Loucy (cell line): ENCODE results near the gene GPN2.

Experiments
- H2AFZ ChIP-seq: fragments of 200-600 bp; sonication (generic); 2 replicates; pipeline ENCODE4 v1.6.0; 2016; ENCODE audit warnings: antibody characterized with exemption, mild to moderate bottlenecking, low read length, moderate library complexity
- H3F3A ChIP-seq: fragments of 200-600 bp; 2 replicates; pipeline ENCODE4 v1.6.0; 2016; ENCODE audit warnings: antibody characterized with exemption, low read depth, mild to moderate bottlenecking
- H3K27me3 ChIP-seq: fragments of 200-600 bp; sonication (generic); 2 replicates; pipeline ENCODE4 v1.6.1; 2014; ENCODE audit warnings: low read length, mild to moderate bottlenecking; ENCODE audit not compliant: insufficient read depth, poor library complexity, severe bottlenecking
- H3K36me3 ChIP-seq: fragments of 200-600 bp; sonication (generic); 2 replicates; pipeline ENCODE4 v1.6.1; 2016; ENCODE audit warnings: low read length; ENCODE audit not compliant: insufficient read depth
- H3K4me1 ChIP-seq: fragments of 200-600 bp; sonication (generic); 2 replicates; pipeline ENCODE4 v1.5.1; 2014; ENCODE audit warnings: low read length, mild to moderate bottlenecking; ENCODE audit not compliant: insufficient read depth, poor library complexity, severe bottlenecking
- H3K4me2 ChIP-seq: fragments of 200-600 bp; sonication (generic); 2 replicates; pipeline ENCODE4 v1.6.0; 2014; ENCODE audit warnings: antibody characterized with exemption, low read length, low read depth, mild to moderate bottlenecking; ENCODE audit not compliant: poor library complexity, severe bottlenecking
- H3K4me3 ChIP-seq: fragments of 200-600 bp; sonication (generic); 2 replicates; pipeline ENCODE4 v1.5.1; 2014; ENCODE audit warnings: low read length, mild to moderate bottlenecking, mixed read lengths; ENCODE audit not compliant: poor library complexity, severe bottlenecking
- H3K79me2 ChIP-seq: fragments of 200-600 bp; sonication (generic); 2 replicates; pipeline ENCODE4 v1.6.1; 2014; ENCODE audit warnings: low read length; ENCODE audit not compliant: insufficient read depth
- H3K9ac ChIP-seq: fragments of 200-600 bp; sonication (generic); 2 replicates; pipeline ENCODE4 v1.6.0; 2014; ENCODE audit warnings: mild to moderate bottlenecking, low read depth, low read length, moderate library complexity; ENCODE audit not compliant: poor library complexity, severe bottlenecking
- H3K9me2 ChIP-seq: fragments of 200-600 bp; sonication (generic); replicated peaks from 2 replicates; pipeline ENCODE4 v1.6.1; 2016; ENCODE audit warnings: low read depth, low read length, mixed read lengths
- H3K9me3 ChIP-seq: fragments of 200-600 bp; sonication (generic); 2 replicates; pipeline ENCODE4 v1.6.1; 2014; ENCODE audit warnings: mild to moderate bottlenecking, antibody characterized with exemption, low read length, low read depth; ENCODE audit not compliant: insufficient read depth
- H4K20me1 ChIP-seq: fragments of 200-600 bp; sonication (generic); 2 replicates; pipeline ENCODE4 v1.6.0; 2014; ENCODE audit warnings: antibody characterized with exemption, low read length, mild to moderate bottlenecking; ENCODE audit not compliant: insufficient read depth, poor library complexity, severe bottlenecking
- CTCF ChIP-seq: fragments of 200-600 bp; sonication (generic); conservative IDR thresholded peaks from 2 replicates; pipeline ENCODE4 v1.5.1; 2014; ENCODE audit warnings: mild to moderate bottlenecking, antibody characterized with exemption, low read length
- EZH2phosphoT487 ChIP-seq: fragments of 200-600 bp; IDR thresholded peaks from 2 replicates; pipeline ENCODE4 v1.6.1; 2018; ENCODE audit warnings: antibody characterized with exemption, mild to moderate bottlenecking, moderate library complexity, borderline replicate concordance

Gene GPN2

DNA sequence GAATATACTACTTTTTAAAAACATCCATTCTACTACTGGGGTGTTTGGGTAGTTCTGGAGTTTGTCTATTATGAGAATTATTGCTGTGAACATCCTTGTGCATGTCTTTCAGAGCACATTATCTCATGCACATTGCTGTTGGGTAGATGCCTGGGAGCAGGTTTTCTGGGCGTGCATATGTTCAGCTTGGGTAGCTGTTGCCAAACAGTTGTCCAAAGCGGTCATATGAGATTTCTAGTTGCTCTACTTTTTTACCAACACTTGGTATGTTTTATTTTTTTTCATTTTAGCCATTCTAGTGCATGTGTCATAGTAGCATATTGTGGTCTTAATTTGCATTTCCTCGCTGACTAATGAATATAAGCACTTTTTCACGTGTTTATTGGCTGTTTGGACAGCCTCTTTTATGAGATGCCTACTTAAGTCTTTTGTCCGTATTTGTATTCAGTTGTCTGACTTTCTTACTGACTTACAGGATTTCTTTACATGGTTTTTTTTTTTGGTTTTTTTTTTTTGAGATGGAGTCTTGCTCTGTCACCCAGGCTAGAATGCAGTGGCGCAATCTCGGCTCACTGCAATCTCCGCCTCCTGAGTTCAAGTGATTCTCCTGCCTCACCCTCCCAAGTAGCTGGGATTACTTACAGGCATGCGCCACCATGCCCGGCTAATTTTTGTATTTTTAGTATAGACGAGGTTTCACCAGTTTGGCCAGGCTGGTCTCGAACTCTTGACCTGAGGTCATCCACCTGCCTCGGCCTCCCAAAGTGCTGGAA is 45.5 kb downstream of the GPN2 start:
- Histone ChIP-seq H3F3A (no peaks in the 10 kb centered on the region), H3K4me3 (no peak overlapping the region), H2AFZ (no peak overlapping the region), H3K4me2 (no peak overlapping the region), H3K27me3 (no peaks in the 10 kb centered on the region), H3K9me3 (no peaks in the 10 kb centered on the region), H3K4me1 (no peaks in the 10 kb centered on the region), H3K9ac (no peak overlapping the region), H3K36me3 (peaks cover 52% of the 10 kb centered on the region; the same call in 1 of the 2 replicates), H3K9me2 (no peaks in the 10 kb centered on the region), H4K20me1 (no peaks in the 10 kb centered on the region), H3K79me2 (no peaks in the 10 kb centered on the region)
- TF ChIP-seq EZH2phosphoT487 (no peak), CTCF (no peak)

DNA sequence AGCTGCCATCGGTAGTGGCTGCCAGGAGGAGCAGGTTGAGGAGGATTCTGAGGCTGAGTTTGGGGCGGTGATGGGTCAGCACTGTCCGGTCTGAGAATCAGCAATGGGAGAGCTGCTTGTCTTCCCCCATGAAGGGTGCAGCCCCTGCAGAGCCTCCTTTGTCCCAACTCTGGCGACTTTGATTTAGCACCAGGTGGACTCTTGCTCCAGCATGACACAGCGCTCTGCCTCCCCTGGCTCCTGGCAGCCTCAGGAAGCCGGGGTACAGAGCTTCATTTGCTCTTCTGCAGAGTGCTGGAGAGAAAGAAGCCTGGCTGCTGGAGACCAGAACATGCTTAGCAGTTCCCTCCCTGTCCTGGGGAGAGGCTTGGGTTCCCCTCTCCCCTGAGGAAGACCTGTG is 50.3 kb downstream of the GPN2 start:
- Histone ChIP-seq H4K20me1 (no peaks in the 10 kb centered on the region), H3K4me1 (peaks cover under 1% of the 10 kb centered on the region), H3F3A (no peaks in the 10 kb centered on the region), H3K4me2 (no peak overlapping the region), H3K4me3 (no peak overlapping the region), H3K79me2 (peaks cover 4% of the 10 kb centered on the region; the same call in 1 of the 2 replicates), H2AFZ (no peak overlapping the region), H3K9me3 (no peaks in the 10 kb centered on the region), H3K9me2 (no peaks in the 10 kb centered on the region), H3K27me3 (no peaks in the 10 kb centered on the region), H3K36me3 (peaks cover 52% of the 10 kb centered on the region; the same call in 1 of the 2 replicates), H3K9ac (no peak overlapping the region)
- TF ChIP-seq CTCF: no peak
- TF ChIP-seq EZH2phosphoT487: no peak

- H3K4me1 ChIP-seq: peaks cover 5% of the 10 kb centered on the region
- H3K4me3 ChIP-seq: no peak overlapping the region
- no peak for TF ChIP-seq CTCF
- no peak for TF ChIP-seq EZH2phosphoT487
- H3K79me2 ChIP-seq: peaks cover 8% of the 10 kb centered on the region; the same call in 1 of the 2 replicates
- H3K9ac ChIP-seq: no peak overlapping the region
- no peak overlapping the region for H3K4me2 ChIP-seq
- peaks cover 1% of the 10 kb centered on the region; the same call in 1 of the 2 replicates for H3F3A ChIP-seq
- peaks cover 57% of the 10 kb centered on the region; the same call in 1 of the 2 replicates for H3K36me3 ChIP-seq
- H3K9me2 ChIP-seq: no peaks in the 10 kb centered on the region
- H2AFZ ChIP-seq: no peak overlapping the region
- H3K27me3 ChIP-seq: no peaks in the 10 kb centered on the region
- H4K20me1 ChIP-seq: no peaks in the 10 kb centered on the region
- H3K9me3 ChIP-seq: no peaks in the 10 kb centered on the region
Measured at GRCh38 chr1:26839339-26839722, 50.8 kb downstream of the GPN2 start.
